B cell (primary cell): ENCODE data around the gene DCUN1D3. TPM values are rescaled to one million over a fixed set of nuclear protein-coding genes. Genes with fewer than 3 reads are reported as not detected.

Experiments
- ATAC-seq: fragments of 200-7000 bp; cut with Tn5 transposase; one replicate; pipeline ENCODE4 v1.10.0; 2021; ENCODE audit warnings: low read depth, mild to moderate bottlenecking, moderate number of reproducible peaks, moderate library complexity
- CTCF ChIA-PET: fragments of 350-600 bp; sonication (Branson Sonifier 250); formaldehyde crosslinking; loops from one replicate; lab custom pipeline; 2021; ENCODE audit warnings: antibody characterized with exemption, inconsistent platforms; lab: Charles Lee
- POLR2A ChIA-PET: fragments of 350-600 bp; sonication (Branson Sonifier 250); formaldehyde crosslinking; loops from one replicate; lab custom pipeline; 2021; ENCODE audit warnings: antibody characterized with exemption; lab: Charles Lee
- DNase-seq: peaks from one replicate; pipeline ENCODE4 v3.0.0; 2013
- H2AFZ ChIP-seq: 2 replicates; pipeline ENCODE4 v1.6.1; 2012; ENCODE audit warnings: mild to moderate bottlenecking, low read depth, low read length; ENCODE audit not compliant: insufficient read depth, poor library complexity, severe bottlenecking
- H3K27ac ChIP-seq, 2 donors: 1 replicate in 1 of 2; 2 replicates in 1 of 2; pipeline ENCODE4 v1.5.1; 2012 to 2013; ENCODE audit warnings: low read length in 2 of 2, mild to moderate bottlenecking in 2 of 2, moderate library complexity in 1 of 2
- H3K27me3 ChIP-seq, 4 experiments: fragments of 200-600 bp in 1 of 4; sonication (generic) in 1 of 4; replicated peaks in 1 of 4; 1 replicate in 2 of 4; 2 replicates in 2 of 4; pipeline versions ENCODE4 v1.6.1 to v1.7.0; 2013 to 2016; ENCODE audit warnings: low read length in 3 of 4, mild to moderate bottlenecking in 2 of 4, mixed read lengths in 1 of 4, moderate library complexity in 1 of 4; ENCODE audit not compliant: insufficient read depth in 4 of 4, control insufficient read depth in 3 of 4; ENCODE audit errors: control extremely low read depth in 1 of 4
- H3K36me3 ChIP-seq, 2 experiments: replicated peaks in 1 of 2; 1 replicate in 1 of 2; 2 replicates in 1 of 2; pipeline versions ENCODE4 v1.6.1 to v1.7.1; 2013; ENCODE audit warnings: low read length in 1 of 2; ENCODE audit not compliant: insufficient read depth in 2 of 2, control insufficient read depth in 1 of 2; ENCODE audit errors: control extremely low read depth in 1 of 2, extremely low read depth in 1 of 2
- H3K4me1 ChIP-seq, 2 donors: fragments of 200-600 bp in 1 of 2; sonication (generic) in 1 of 2; 1 replicate in 1 of 2; 2 replicates in 1 of 2; pipeline versions ENCODE4 v1.5.1 to v1.6.1; 2013 to 2017; ENCODE audit warnings: low read length in 2 of 2; ENCODE audit not compliant: control insufficient read depth in 2 of 2, insufficient read depth in 2 of 2
- H3K4me2 ChIP-seq: replicated peaks from 2 replicates; pipeline ENCODE3; 2012; ENCODE audit warnings: mild to moderate bottlenecking, low read depth, low read length; ENCODE audit not compliant: poor library complexity, severe bottlenecking
- H3K4me3 ChIP-seq, 5 experiments: fragments of 200-600 bp in 1 of 5; sonication (generic) in 1 of 5; 1 replicate in 3 of 5; 2 replicates in 2 of 5; pipeline versions ENCODE4 v1.5.1 to v1.7.0; 2011 to 2016; ENCODE audit warnings: low read length in 4 of 5, mild to moderate bottlenecking in 4 of 5, low read depth in 2 of 5, control low read depth in 1 of 5, moderate library complexity in 1 of 5; ENCODE audit not compliant: insufficient read depth in 1 of 5; ENCODE audit errors: control extremely low read depth in 1 of 5, extremely low read depth in 1 of 5
- H3K79me2 ChIP-seq: fragments of 200-600 bp; sonication (generic); one replicate; pipeline ENCODE4 v1.6.0; 2016; ENCODE audit warnings: low read length; ENCODE audit not compliant: control insufficient read depth, insufficient read depth
- H3K9ac ChIP-seq: fragments of 200-600 bp; sonication (generic); 2 replicates; pipeline ENCODE4 v1.6.1; 2017; ENCODE audit warnings: mild to moderate bottlenecking, low read length, moderate library complexity
- H3K9me3 ChIP-seq, 3 donors: one replicate each; pipeline versions ENCODE4 v1.6.1 to v1.7.1; 2013; ENCODE audit warnings: low read length in 2 of 3; ENCODE audit not compliant: control insufficient read depth in 2 of 3, insufficient read depth in 1 of 3; ENCODE audit errors: control extremely low read depth in 1 of 3
- H4K20me1 ChIP-seq: 2 replicates; pipeline ENCODE4 v1.6.0; 2012; ENCODE audit warnings: mild to moderate bottlenecking, low read length; ENCODE audit not compliant: insufficient read depth, control insufficient read depth, poor library complexity, severe bottlenecking
- H3K27ac Mint-ChIP-seq: one replicate; pipeline ENCODE4 v1.8.0; 2021; ENCODE audit warnings: mixed read lengths
- H3K27me3 Mint-ChIP-seq: one replicate; pipeline ENCODE4 v1.8.0; 2021; ENCODE audit warnings: mixed read lengths
- H3K4me1 Mint-ChIP-seq: one replicate; pipeline ENCODE4 v1.8.0; 2021; ENCODE audit warnings: mixed read lengths
- H3K4me3 Mint-ChIP-seq: one replicate; pipeline ENCODE4 v1.8.0; 2021; ENCODE audit warnings: mixed read lengths
- H3K9me3 Mint-ChIP-seq: one replicate; pipeline ENCODE4 v1.8.0; 2022; ENCODE audit warnings: mixed read lengths; ENCODE audit not compliant: insufficient read depth
- EZH2 ChIP-seq: IDR thresholded peaks from 2 replicates; pipeline ENCODE4 v1.6.1; 2012; ENCODE audit warnings: borderline replicate concordance, low read depth, mild to moderate bottlenecking, moderate library complexity, low read length; ENCODE audit not compliant: insufficient read depth, poor library complexity, severe bottlenecking
- WGBS: methylation state at CpG from one replicate; pipeline ENCODE4 v1.1.5; 2013; ENCODE audit warnings: missing lambda C conversion rate; ENCODE audit not compliant: insufficient coverage; 5-methylcytosine and 5-hydroxymethylcytosine counted together
- intact Hi-C: fragments of 100-400 bp; cut with micrococcal nuclease; formaldehyde crosslinking; loops from one replicate; pipeline ENCODE4 v1.10.0; 2022
- polyA plus RNA-seq: library from polyadenylated mRNA; depleted of rRNA; stranded (reverse); fragments of >200 nt; gene quantifications from 2 replicates; pipeline ENCODE4 v1.2.3, GENCODE V29; 2012
- total RNA-seq, 2 donors: library from RNA; stranded (reverse); fragments of 120-200 nt in 1 of 2; gene quantifications; 1 replicate in 1 of 2; 2 replicates in 1 of 2; pipeline versions ENCODE4 v1.2.3 to v1.2.4, GENCODE V29; 2013 to 2022
- TF ChIP-seq, protein P1 (sequence below): fragments of 200-600 bp; IDR thresholded peaks from one replicate; pipeline ENCODE4 v1.8.0; 2022; ENCODE audit warnings: antibody characterized with exemption, mild to moderate bottlenecking

Gene DCUN1D3
- total and polyA plus RNA-seq, 2 donors (not counting 1 experiment from before 2014, with no cell fraction given): 2.0 to 5.0 TPM

DNA sequence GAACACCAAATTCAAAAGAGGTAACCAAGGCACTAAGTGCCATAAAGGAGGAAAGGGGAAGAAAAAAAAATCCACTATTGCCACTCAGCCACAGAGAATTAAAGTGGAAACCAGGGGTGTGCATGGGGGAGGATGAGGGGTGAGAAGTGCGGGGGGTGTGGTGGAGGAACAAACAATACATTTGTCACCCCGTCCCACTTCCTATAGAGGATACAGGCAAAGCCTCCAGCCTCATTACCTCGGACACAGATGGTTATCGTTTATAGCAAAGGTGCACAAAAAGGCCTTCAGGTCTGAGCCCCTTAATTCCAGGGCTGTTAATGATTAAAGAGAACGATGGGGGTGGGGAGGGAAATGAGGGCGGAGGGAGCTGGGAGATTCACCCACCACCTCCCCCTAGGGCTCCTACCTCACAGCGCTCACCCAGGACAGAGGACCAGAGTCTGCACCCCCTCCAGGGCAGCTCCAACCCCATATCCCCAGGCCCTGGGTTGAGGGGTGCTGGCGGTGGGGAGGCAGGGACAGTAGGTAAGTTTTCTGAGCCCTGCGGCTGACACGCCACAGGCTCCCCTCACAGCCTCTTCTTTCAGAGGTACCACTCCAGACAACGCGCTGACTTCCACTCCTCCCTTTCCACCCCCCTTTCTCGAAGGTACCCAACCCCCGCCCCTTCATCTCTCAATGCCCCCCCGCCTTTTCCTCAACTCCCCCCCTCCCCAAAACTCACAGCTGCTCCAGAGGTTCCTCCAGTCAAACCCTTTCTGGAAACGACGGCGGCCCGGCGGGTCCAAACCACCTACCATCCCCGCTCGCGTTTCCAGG, 470 bp downstream of the DCUN1D3 start:
- intact Hi-C loops: loop anchor here (10.0 kb wide), 3 partner anchors 655 to 1345 kb away; partner anchors contain the start of gene VPS35L
- no peak for TF ChIP-seq EZH2
- TF ChIP-seq, protein P1, sequence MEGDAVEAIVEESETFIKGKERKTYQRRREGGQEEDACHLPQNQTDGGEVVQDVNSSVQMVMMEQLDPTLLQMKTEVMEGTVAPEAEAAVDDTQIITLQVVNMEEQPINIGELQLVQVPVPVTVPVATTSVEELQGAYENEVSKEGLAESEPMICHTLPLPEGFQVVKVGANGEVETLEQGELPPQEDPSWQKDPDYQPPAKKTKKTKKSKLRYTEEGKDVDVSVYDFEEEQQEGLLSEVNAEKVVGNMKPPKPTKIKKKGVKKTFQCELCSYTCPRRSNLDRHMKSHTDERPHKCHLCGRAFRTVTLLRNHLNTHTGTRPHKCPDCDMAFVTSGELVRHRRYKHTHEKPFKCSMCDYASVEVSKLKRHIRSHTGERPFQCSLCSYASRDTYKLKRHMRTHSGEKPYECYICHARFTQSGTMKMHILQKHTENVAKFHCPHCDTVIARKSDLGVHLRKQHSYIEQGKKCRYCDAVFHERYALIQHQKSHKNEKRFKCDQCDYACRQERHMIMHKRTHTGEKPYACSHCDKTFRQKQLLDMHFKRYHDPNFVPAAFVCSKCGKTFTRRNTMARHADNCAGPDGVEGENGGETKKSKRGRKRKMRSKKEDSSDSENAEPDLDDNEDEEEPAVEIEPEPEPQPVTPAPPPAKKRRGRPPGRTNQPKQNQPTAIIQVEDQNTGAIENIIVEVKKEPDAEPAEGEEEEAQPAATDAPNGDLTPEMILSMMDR: no peak
- Histone ChIP-seq H3K79me2 (peaks cover 41% of the 10 kb centered on the region), H3K4me3 (peak overlapping the region; percentile 18 to 96 (median 95)), H3K36me3 (no peaks in the 10 kb centered on the region), H2AFZ (peak overlapping the region; percentile 86), H3K27ac (peak overlapping the region; percentile 77 to 96), H3K9me3 (no peaks in the 10 kb centered on the region), H3K4me2 (peak overlapping the region; percentile 90), H3K4me1 (peaks cover 41 to 46% of the 10 kb centered on the region in 2 donors), H4K20me1 (peaks cover 2% of the 10 kb centered on the region), H3K27me3 (no peaks in the 10 kb centered on the region), H3K9ac (peak overlapping the region; percentile 98)
- no peaks in the 10 kb centered on the region for H3K9me3 Mint-ChIP-seq
- H3K27ac Mint-ChIP-seq: peak overlapping the region; percentile 95
- peak overlapping the region; percentile 94 for H3K4me3 Mint-ChIP-seq
- ChIA-PET CTCF (interaction anchor here (0.6 to 2.0 kb wide), 4 partner anchors 10 to 1783 kb away, joined by 3 to 9 read pairs (median 3); no protein-coding TSS in a partner anchor), POLR2A (interaction anchor here (0.6 to 1.9 kb wide), 6 partner anchors 9 to 1878 kb away, joined by 3 to 6 read pairs (median 4); no protein-coding TSS in a partner anchor)
- peaks cover 61% of the 10 kb centered on the region for H3K4me1 Mint-ChIP-seq
- DNase-seq (no peak), ATAC-seq (no peak)
- no peaks in the 10 kb centered on the region for H3K27me3 Mint-ChIP-seq
- 2% methylated on average over 12 of the region's 23 CpGs for WGBS
